CD4-positive, alpha-beta T cell (primary cell): ENCODE data around the gene PTPRT. TPM values are rescaled to one million over a fixed set of nuclear protein-coding genes. Genes with fewer than 3 reads are reported as not detected.

Experiments
- ATAC-seq: fragments of 200-7000 bp; cut with Tn5 transposase; one replicate; pipeline ENCODE4 v1.10.0; 2022; ENCODE audit warnings: mild to moderate bottlenecking; ENCODE audit not compliant: poor library complexity
- CTCF ChIA-PET: fragments of 350-600 bp; sonication (Branson Sonifier 250); formaldehyde crosslinking; loops from one replicate; lab custom pipeline; 2021; ENCODE audit warnings: antibody characterized with exemption, inconsistent platforms; lab: Charles Lee
- POLR2A ChIA-PET: fragments of 350-600 bp; sonication (Branson Sonifier 250); formaldehyde crosslinking; loops from one replicate; lab custom pipeline; 2021; ENCODE audit warnings: antibody characterized with exemption, inconsistent platforms; lab: Charles Lee
- DNase-seq, 14 experiments: peaks; one replicate each; pipeline ENCODE4 v3.0.0-alpha.2; 2013 to 2020; ENCODE audit warnings: mixed read lengths in 2 of 14
- H3K27ac ChIP-seq, 2 donors: one replicate each; pipeline versions ENCODE4 v1.5.1 to v1.7.0; 2013; ENCODE audit warnings: low read length in 2 of 2, low read depth in 1 of 2, mild to moderate bottlenecking in 1 of 2
- H3K27me3 ChIP-seq, 2 experiments: 1 replicate in 1 of 2; 2 replicates in 1 of 2; pipeline versions ENCODE4 v1.6.1 to v1.7.0; 2013; ENCODE audit warnings: low read length in 2 of 2, control low read depth in 1 of 2, mild to moderate bottlenecking in 1 of 2, moderate library complexity in 1 of 2; ENCODE audit not compliant: insufficient read depth in 2 of 2, control insufficient read depth in 1 of 2
- H3K36me3 ChIP-seq: one replicate; pipeline ENCODE4 v1.6.1; 2013; ENCODE audit warnings: low read length, control low read depth; ENCODE audit not compliant: insufficient read depth
- H3K4me1 ChIP-seq: one replicate; pipeline ENCODE4 v1.6.1; 2013; ENCODE audit warnings: low read length, control low read depth; ENCODE audit not compliant: insufficient read depth
- H3K4me3 ChIP-seq: one replicate; pipeline ENCODE4 v1.5.1; 2013; ENCODE audit warnings: mild to moderate bottlenecking, low read length, moderate library complexity
- H3K9me3 ChIP-seq, 2 experiments: 1 replicate in 1 of 2; 2 replicates in 1 of 2; pipeline versions ENCODE4 v1.6.1 to v1.7.0; 2013; ENCODE audit warnings: low read length in 2 of 2, mild to moderate bottlenecking in 2 of 2, control low read depth in 1 of 2, moderate library complexity in 1 of 2; ENCODE audit not compliant: control insufficient read depth in 1 of 2, insufficient read depth in 1 of 2
- H3K27ac Mint-ChIP-seq: one replicate; pipeline ENCODE4 v1.8.0; 2020; ENCODE audit warnings: mixed read lengths
- H3K27me3 Mint-ChIP-seq: one replicate; pipeline ENCODE4 v1.8.0; 2021; ENCODE audit warnings: mixed read lengths
- H3K36me3 Mint-ChIP-seq: one replicate; pipeline ENCODE4 v1.8.0; 2021; ENCODE audit warnings: low read depth, mixed read lengths
- H3K4me1 Mint-ChIP-seq: one replicate; pipeline ENCODE4 v1.8.0; 2021; ENCODE audit warnings: low read depth, mixed read lengths
- H3K4me3 Mint-ChIP-seq: one replicate; pipeline ENCODE4 v1.8.0; 2020; ENCODE audit warnings: mild to moderate bottlenecking, mixed read lengths
- H3K9me3 Mint-ChIP-seq: one replicate; pipeline ENCODE4 v1.8.0; 2020; ENCODE audit warnings: mixed read lengths
- CTCF ChIP-seq: fragments of 200-600 bp; IDR thresholded peaks from one replicate; pipeline ENCODE4 v1.8.0; 2022; ENCODE audit warnings: antibody characterized with exemption, mild to moderate bottlenecking
- intact Hi-C, 2 experiments: fragments of 100-400 bp; cut with DNase I in 1 of 2; cut with micrococcal nuclease in 1 of 2; formaldehyde crosslinking; loops; one replicate each; pipeline versions ENCODE4 v1.15.1 to v1.9.0; 2023 to 2025; cut with DNase I, micrococcal nuclease
- total RNA-seq, 174 experiments: library from RNA in 2 of 174; stranded (reverse) in 2 of 174; gene quantifications; one replicate each; pipeline ENCODE4 v1.2.3 and lab custom pipeline; 2021 to 2026

Gene PTPRT
- total RNA-seq, 2 experiments from 2014 or later = not detected

GRCh38 chr20:43022081-43022480 is 167.6 kb downstream of the PTPRT start:
- ATAC-seq (no peak), DNase-seq (no peak)
- Histone ChIP-seq H3K9me3 (peaks cover 0 to 10% of the 10 kb centered on the region in 2 experiments), H3K4me3 (no peak overlapping the region), H3K4me1 (no peaks in the 10 kb centered on the region), H3K36me3 (no peaks in the 10 kb centered on the region), H3K27ac (no peak overlapping the region), H3K27me3 (no peaks in the 10 kb centered on the region)
- POLR2A ChIA-PET = no interaction called here
- Mint-ChIP-seq H3K4me1 (no peaks in the 10 kb centered on the region), H3K4me3 (no peak overlapping the region), H3K27ac (no peak overlapping the region), H3K27me3 (peaks cover 7% of the 10 kb centered on the region), H3K9me3 (no peaks in the 10 kb centered on the region), H3K36me3 (no peaks in the 10 kb centered on the region)
- CTCF ChIA-PET = no interaction called here
- no peak for TF ChIP-seq CTCF
- intact Hi-C loops = no loop called here

GRCh38 chr20:43017241-43018030 is 172.3 kb downstream of the PTPRT start:
- Histone ChIP-seq H3K4me1 (no peaks in the 10 kb centered on the region), H3K4me3 (no peak overlapping the region), H3K27me3 (no peaks in the 10 kb centered on the region), H3K9me3 (peaks cover 0 to 8% of the 10 kb centered on the region in 2 experiments), H3K27ac (no peak overlapping the region), H3K36me3 (no peaks in the 10 kb centered on the region)
- Mint-ChIP-seq H3K27ac (no peak overlapping the region), H3K4me3 (no peak overlapping the region), H3K4me1 (no peaks in the 10 kb centered on the region), H3K36me3 (no peaks in the 10 kb centered on the region), H3K27me3 (peaks cover 7% of the 10 kb centered on the region), H3K9me3 (no peaks in the 10 kb centered on the region)
- intact Hi-C loops = no loop called here
- TF ChIP-seq CTCF = no peak
- ChIA-PET POLR2A (no interaction called here), CTCF (no interaction called here)
- ATAC-seq (no peak), DNase-seq (no peak)

GRCh38 chr20:43016257-43016656 is 173.4 kb downstream of the PTPRT start:
- Histone ChIP-seq H3K4me3 (no peak overlapping the region), H3K27ac (no peak overlapping the region), H3K9me3 (peaks cover 0 to 8% of the 10 kb centered on the region in 2 experiments), H3K36me3 (no peaks in the 10 kb centered on the region), H3K4me1 (no peaks in the 10 kb centered on the region), H3K27me3 (no peaks in the 10 kb centered on the region)
- ATAC-seq = no peak
- peaks cover 7% of the 10 kb centered on the region for H3K27me3 Mint-ChIP-seq
- DNase-seq = no peak
- no peak overlapping the region for H3K4me3 Mint-ChIP-seq
- no peaks in the 10 kb centered on the region for H3K4me1 Mint-ChIP-seq
- CTCF ChIA-PET = no interaction called here
- POLR2A ChIA-PET = no interaction called here
- TF ChIP-seq CTCF = no peak
- no peaks in the 10 kb centered on the region for H3K36me3 Mint-ChIP-seq
- H3K27ac Mint-ChIP-seq = no peak overlapping the region
- no peaks in the 10 kb centered on the region for H3K9me3 Mint-ChIP-seq
- intact Hi-C loops = no loop called here
